ENCODE results near the gene GNAS-AS1. TPM values are rescaled to one million over a fixed set of nuclear protein-coding genes. Genes with fewer than 3 reads are reported as not detected.

GNAS-AS1 gene
- total RNA-seq, 2 donors from 2014 or later = not detected

- H3K9me3 ChIP-seq = no peaks in the 10 kb centered on the region
- H3K4me1 ChIP-seq = no peaks in the 10 kb centered on the region
- H3K27me3 ChIP-seq = no peaks in the 10 kb centered on the region
- H3K36me3 ChIP-seq = no peaks in the 10 kb centered on the region
- no peak for TF ChIP-seq CTCF (IDR thresholded peaks at IDR 0.05)
- H3K27ac ChIP-seq = no peak overlapping the region
- DNase-seq (ENCODE audit: low spot score) = no peak
- no peak overlapping the region for H3K4me3 ChIP-seq
Measured at GRCh38 chr20:58865843-58866242, 15.1 kb upstream of the GNAS-AS1 start.

DNA sequence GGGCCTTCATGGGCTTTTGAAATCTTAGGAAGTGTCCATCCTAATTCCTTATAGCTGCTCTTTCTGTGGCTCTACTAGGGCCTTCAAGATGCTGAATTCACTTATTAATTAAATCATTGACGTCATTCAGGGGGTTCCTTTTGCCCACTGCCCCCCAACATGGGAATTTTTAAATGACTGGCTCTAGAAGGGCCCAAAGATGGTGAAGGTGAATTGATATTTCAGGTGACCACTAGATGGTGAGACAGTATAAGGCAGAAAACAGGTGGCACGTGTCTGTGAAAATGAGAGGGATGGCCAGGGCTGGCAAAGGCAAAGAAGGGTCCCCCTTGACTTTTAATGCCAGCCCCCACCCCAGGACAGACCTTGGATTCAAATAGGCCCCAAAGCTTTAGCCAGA, 13.6 kb upstream of the GNAS-AS1 start:
- Histone ChIP-seq H3K4me3 (no peak overlapping the region), H3K27ac (no peak overlapping the region), H3K4me1 (no peaks in the 10 kb centered on the region), H3K36me3 (no peaks in the 10 kb centered on the region), H3K27me3 (no peaks in the 10 kb centered on the region), H3K9me3 (no peaks in the 10 kb centered on the region)
- TF ChIP-seq CTCF (IDR thresholded peaks at IDR 0.05) = peak in 1 of 2 donors; percentile 24
- no peak for DNase-seq (ENCODE audit: low spot score)

GRCh38 chr20:58863044-58863790, 12.5 kb upstream of the GNAS-AS1 start:
- no peak for TF ChIP-seq CTCF (IDR thresholded peaks at IDR 0.05)
- H3K9me3 ChIP-seq = no peaks in the 10 kb centered on the region

DNA sequence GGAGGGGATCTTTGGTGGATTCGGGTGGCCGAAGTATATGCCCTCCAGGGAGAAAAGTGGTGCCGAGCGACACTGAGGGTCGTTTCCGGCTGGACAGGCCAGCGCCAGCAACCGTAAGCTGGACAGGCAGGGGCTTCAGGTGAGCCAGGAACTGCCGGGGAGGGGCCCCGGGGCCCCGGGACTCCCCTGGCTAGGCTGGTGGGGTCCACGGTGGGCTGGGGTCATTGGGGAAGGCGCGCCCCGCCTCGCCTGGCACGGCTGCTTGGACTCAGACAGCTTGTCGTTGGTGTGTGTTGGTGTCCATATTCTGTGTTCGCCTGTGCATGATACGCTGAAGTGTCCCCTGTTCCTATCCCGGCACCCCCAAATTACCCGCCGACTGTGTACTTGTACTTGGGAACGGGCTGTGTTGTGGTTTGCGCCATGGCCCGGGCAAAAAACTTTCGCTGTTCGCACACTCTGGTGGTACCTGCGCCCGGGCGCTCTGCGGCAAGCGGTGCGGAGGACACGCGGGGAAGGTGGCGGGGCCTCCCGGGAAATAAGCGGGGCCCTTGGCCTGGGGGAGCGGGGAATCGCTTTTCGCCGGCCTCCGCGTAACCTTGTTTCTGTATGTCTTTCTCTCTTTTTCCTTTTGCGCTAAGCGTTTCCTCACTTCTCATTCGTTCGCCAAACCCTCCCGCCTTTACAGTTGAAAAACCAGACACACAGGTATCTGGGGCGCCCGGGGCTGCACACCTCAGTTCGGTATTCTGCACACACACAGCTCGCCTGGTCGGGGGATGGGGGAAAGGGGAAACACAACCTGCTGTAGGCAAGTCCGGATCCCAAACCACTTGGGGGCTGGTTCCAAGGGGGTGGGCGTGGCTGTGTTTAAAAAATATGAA, 5.0 kb upstream of the GNAS-AS1 start:
- Histone ChIP-seq H3K36me3 (no peaks in the 10 kb centered on the region), H3K27ac (no peak overlapping the region), H3K4me3 (peak overlapping the region in 1 of 2 donors; percentile 32), H3K27me3 (no peaks in the 10 kb centered on the region), H3K9me3 (no peaks in the 10 kb centered on the region), H3K4me1 (peaks cover 0 to 17% of the 10 kb centered on the region in 2 donors)
- TF ChIP-seq CTCF (IDR thresholded peaks at IDR 0.05) = no peak
- no peak for DNase-seq (ENCODE audit: low spot score)

More at GRCh38 chr20:58863044-58863790, 12.5 kb upstream of the GNAS-AS1 start:
- Histone ChIP-seq H3K36me3 (no peaks in the 10 kb centered on the region), H3K4me3 (no peak overlapping the region), H3K4me1 (no peaks in the 10 kb centered on the region), H3K27ac (no peak overlapping the region), H3K27me3 (no peaks in the 10 kb centered on the region)
- no peak for DNase-seq (ENCODE audit: low spot score)

GRCh38 chr20:58854638-58855471, 4.2 kb upstream of the GNAS-AS1 start:
- H3K4me1 ChIP-seq = peaks cover 0 to 17% of the 10 kb centered on the region in 2 donors

More at GRCh38 chr20:58854638-58855471, 4.2 kb upstream of the GNAS-AS1 start:
- TF ChIP-seq CTCF (IDR thresholded peaks at IDR 0.05) = no peak
- H3K36me3 ChIP-seq = no peaks in the 10 kb centered on the region
- H3K27me3 ChIP-seq = no peaks in the 10 kb centered on the region
- no peak for DNase-seq (ENCODE audit: low spot score)
- H3K4me3 ChIP-seq = peak overlapping the region; percentile 1 to 32
- no peaks in the 10 kb centered on the region for H3K9me3 ChIP-seq
- H3K27ac ChIP-seq = no peak overlapping the region
